Central memory CD8-positive, alpha-beta T cell (primary cell): ENCODE measurements around the gene SOX9.
"Not testable (repeated sequence)": the region's sequence is repeated elsewhere in the genome, so short reads cannot be mapped to it uniquely, and the experiment has no call there.

Experiments
- ATAC-seq: fragments of 150-1000 bp; cut with Tn5 transposase; replicated peaks from 2 replicates; pipeline ENCODE4 v1.10.0; 2022; ENCODE audit warnings: mild to moderate bottlenecking, moderate FRiP score, moderate number of reproducible peaks; ENCODE audit not compliant: poor library complexity, severe bottlenecking; ENCODE audit errors: extremely low read depth
- DNase-seq, 2 donors: peaks; one replicate each; pipeline ENCODE4 v3.0.0; 2021; ENCODE audit warnings: low spot score in 2 of 2
- H3K27ac Mint-ChIP-seq: one replicate; pipeline ENCODE4 v1.8.0; 2022; ENCODE audit warnings: low read depth, mild to moderate bottlenecking, moderate library complexity, mixed read lengths
- H3K27me3 Mint-ChIP-seq: one replicate; pipeline ENCODE4 v1.8.0; 2022; ENCODE audit warnings: mixed read lengths
- H3K36me3 Mint-ChIP-seq: one replicate; pipeline ENCODE4 v1.8.0; 2022; ENCODE audit warnings: mild to moderate bottlenecking, moderate library complexity, mixed read lengths; ENCODE audit not compliant: insufficient read depth
- H3K4me1 Mint-ChIP-seq: one replicate; pipeline ENCODE4 v1.8.0; 2022; ENCODE audit warnings: mixed read lengths
- H3K4me3 Mint-ChIP-seq: one replicate; pipeline ENCODE4 v1.8.0; 2022; ENCODE audit warnings: mild to moderate bottlenecking, moderate library complexity, mixed read lengths
- H3K9me3 Mint-ChIP-seq: one replicate; pipeline ENCODE4 v1.8.0; 2022; ENCODE audit warnings: mixed read lengths

SOX9 gene

DNA sequence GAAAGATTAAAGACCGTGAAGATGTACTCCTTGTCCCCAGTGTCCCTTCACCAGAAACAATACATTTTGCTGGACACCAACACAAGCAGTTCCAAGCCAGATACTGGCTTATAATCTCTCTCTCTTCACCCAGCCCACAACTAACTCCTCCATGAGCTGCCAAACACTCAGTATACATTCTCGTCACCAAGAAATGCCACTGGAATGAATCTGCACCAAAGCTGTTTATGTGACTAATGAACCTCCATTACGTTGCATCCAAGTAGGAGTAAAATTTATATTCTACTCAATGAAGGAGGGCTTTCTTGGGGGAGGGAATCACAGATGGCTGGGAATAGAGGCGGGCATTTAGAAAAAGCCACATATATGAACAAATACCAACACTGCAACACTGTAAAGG is 20.9 kb upstream of the SOX9 start:
- Mint-ChIP-seq H3K9me3 (peaks cover 11% of the 10 kb centered on the region), H3K4me3 (no peak overlapping the region), H3K4me1 (no peaks in the 10 kb centered on the region), H3K36me3 (no peaks in the 10 kb centered on the region), H3K27me3 (peaks cover 8% of the 10 kb centered on the region), H3K27ac (no peak overlapping the region)
- DNase-seq: no peak
- no peak for ATAC-seq

- H3K36me3 Mint-ChIP-seq: peaks cover 1% of the 10 kb centered on the region
Observed at GRCh38 chr17:72100470-72100869, 20.4 kb upstream of the SOX9 start.

GRCh38 chr17:72101526-72101925 is 19.3 kb upstream of the SOX9 start:
- peaks cover 3% of the 10 kb centered on the region for H3K36me3 Mint-ChIP-seq
- no peaks in the 10 kb centered on the region for H3K9me3 Mint-ChIP-seq
- DNase-seq (no peak), ATAC-seq (no peak)
- no peak overlapping the region for H3K27ac Mint-ChIP-seq
- peaks cover 9% of the 10 kb centered on the region for H3K27me3 Mint-ChIP-seq
- no peak overlapping the region for H3K4me3 Mint-ChIP-seq
- no peaks in the 10 kb centered on the region for H3K4me1 Mint-ChIP-seq

More at GRCh38 chr17:72100470-72100869, 20.4 kb upstream of the SOX9 start:
- DNase-seq: no peak
- H3K9me3 Mint-ChIP-seq: peaks cover 5% of the 10 kb centered on the region
- H3K27me3 Mint-ChIP-seq: peaks cover 9% of the 10 kb centered on the region
- ATAC-seq: no peak
- H3K4me1 Mint-ChIP-seq: no peaks in the 10 kb centered on the region
- no peak overlapping the region for H3K27ac Mint-ChIP-seq
- H3K4me3 Mint-ChIP-seq: no peak overlapping the region

GRCh38 chr17:72102366-72102765 is 18.5 kb upstream of the SOX9 start:
- Mint-ChIP-seq H3K9me3 (no peaks in the 10 kb centered on the region), H3K27ac (no peak overlapping the region), H3K36me3 (peaks cover 3% of the 10 kb centered on the region), H3K27me3 (peaks cover 9% of the 10 kb centered on the region), H3K4me3 (no peak overlapping the region), H3K4me1 (no peaks in the 10 kb centered on the region)
- DNase-seq (no peak), ATAC-seq (no peak)

DNA sequence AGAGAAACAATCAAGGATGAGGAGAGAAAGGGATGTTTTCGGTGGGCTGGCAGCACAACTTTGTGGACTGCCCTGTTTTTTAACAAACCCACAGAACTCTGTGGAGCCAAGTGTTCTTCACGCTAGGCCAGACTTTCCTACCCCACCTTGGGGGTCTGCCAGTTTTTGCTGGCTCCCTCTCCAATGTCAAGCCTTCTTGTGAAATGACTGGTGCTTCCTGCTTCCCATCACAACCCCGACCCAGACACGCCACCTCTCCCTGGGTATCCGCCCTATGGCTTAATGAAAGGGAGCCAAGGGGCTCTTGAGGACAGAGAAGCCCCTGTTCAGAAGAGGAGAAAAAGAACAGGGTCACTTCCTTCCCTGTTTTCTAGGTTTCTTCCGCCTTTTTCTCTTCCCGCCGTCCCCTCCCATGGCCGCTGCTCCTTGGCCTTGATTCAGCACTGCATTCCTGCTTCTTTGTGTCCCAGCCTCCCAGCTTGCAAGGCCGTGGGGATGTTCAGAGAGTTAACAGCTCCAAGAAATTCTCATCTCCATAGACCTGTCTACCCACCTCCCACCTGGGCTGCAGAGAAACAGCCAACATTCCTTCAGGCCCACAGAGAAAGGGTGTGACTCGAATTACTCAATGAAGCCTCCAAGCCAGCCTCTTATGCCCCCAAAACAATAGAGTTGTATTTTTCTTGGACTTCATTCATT is 16.5 kb upstream of the SOX9 start:
- H3K4me1 Mint-ChIP-seq: no peaks in the 10 kb centered on the region
- peaks cover 3% of the 10 kb centered on the region for H3K36me3 Mint-ChIP-seq
- H3K9me3 Mint-ChIP-seq: no peaks in the 10 kb centered on the region
- H3K27me3 Mint-ChIP-seq: peaks cover 9% of the 10 kb centered on the region
- DNase-seq (no peak), ATAC-seq (no peak)
- no peak overlapping the region for H3K4me3 Mint-ChIP-seq
- no peak overlapping the region for H3K27ac Mint-ChIP-seq

- Mint-ChIP-seq H3K27me3 (peaks cover 9% of the 10 kb centered on the region), H3K4me1 (no peaks in the 10 kb centered on the region), H3K4me3 (no peak overlapping the region), H3K27ac (no peak overlapping the region), H3K9me3 (no peaks in the 10 kb centered on the region), H3K36me3 (peaks cover 3% of the 10 kb centered on the region)
- no peak for ATAC-seq
- DNase-seq: no peak
Observed at GRCh38 chr17:72104863-72105234, 16.0 kb upstream of the SOX9 start.

DNA sequence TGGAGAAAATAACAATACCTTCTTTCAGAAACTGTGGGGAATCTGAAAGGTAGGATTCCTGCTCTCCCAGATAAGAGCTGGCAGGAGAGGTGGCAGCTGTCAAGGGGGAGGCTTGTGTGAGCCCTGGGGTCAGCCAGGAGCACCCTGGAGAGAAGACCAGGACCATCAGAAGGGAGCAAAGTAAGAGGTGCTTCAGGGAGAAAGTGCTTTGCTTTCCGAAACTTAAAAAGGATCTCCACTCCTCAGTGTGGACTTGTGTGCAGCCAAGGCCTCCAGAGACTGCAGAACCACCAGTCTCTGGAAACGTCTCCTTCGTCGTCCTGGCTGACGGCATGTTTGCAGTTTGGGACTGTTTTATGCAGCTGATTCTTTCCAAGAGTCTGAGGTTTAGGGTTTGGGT is 13.7 kb upstream of the SOX9 start:
- DNase-seq (no peak), ATAC-seq (no peak)
- Mint-ChIP-seq H3K27me3 (peaks cover 9% of the 10 kb centered on the region), H3K27ac (no peak overlapping the region), H3K36me3 (peaks cover 3% of the 10 kb centered on the region), H3K4me1 (no peaks in the 10 kb centered on the region), H3K9me3 (no peaks in the 10 kb centered on the region), H3K4me3 (no peak overlapping the region)

GRCh38 chr17:72110231-72110941 is 10.4 kb upstream of the SOX9 start:
- ATAC-seq: no peak

DNA sequence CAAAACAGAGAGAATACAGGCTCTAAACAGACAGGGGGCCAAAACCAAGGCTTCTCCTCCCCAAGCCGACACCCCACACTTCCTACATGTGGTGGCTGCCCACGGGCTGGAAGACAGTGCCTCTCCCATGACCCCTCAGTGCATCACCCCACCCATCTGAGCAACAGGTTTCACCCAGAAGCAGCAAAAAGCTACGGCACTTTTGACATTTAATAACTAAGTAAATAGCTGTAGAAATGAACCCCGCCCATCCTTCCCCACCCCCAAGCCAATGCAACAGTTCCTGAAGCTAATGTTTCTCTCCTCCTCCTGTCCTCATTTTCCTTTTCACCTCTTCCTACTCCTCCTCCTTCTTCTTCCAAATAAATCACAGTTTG is 9.9 kb upstream of the SOX9 start:
- DNase-seq: no peak
- Mint-ChIP-seq H3K4me1 (peaks cover 4% of the 10 kb centered on the region), H3K4me3 (no peak overlapping the region), H3K36me3 (peaks cover 1% of the 10 kb centered on the region), H3K27ac (no peak overlapping the region), H3K27me3 (peaks cover 11% of the 10 kb centered on the region), H3K9me3 (no peaks in the 10 kb centered on the region)
- no peak for ATAC-seq

More at GRCh38 chr17:72110231-72110941, 10.4 kb upstream of the SOX9 start:
- H3K9me3 Mint-ChIP-seq: no peaks in the 10 kb centered on the region
- peaks cover 4% of the 10 kb centered on the region for H3K36me3 Mint-ChIP-seq
- H3K4me3 Mint-ChIP-seq: no peak overlapping the region
- no peak for DNase-seq
- H3K27me3 Mint-ChIP-seq: peaks cover 6% of the 10 kb centered on the region
- peaks cover 3% of the 10 kb centered on the region for H3K4me1 Mint-ChIP-seq
- no peak overlapping the region for H3K27ac Mint-ChIP-seq

GRCh38 chr17:72111336-72111923 is 9.4 kb upstream of the SOX9 start:
- Mint-ChIP-seq H3K4me1 (peaks cover 4% of the 10 kb centered on the region), H3K27me3 (peaks cover 16% of the 10 kb centered on the region), H3K36me3 (peaks cover 1% of the 10 kb centered on the region), H3K27ac (no peak overlapping the region), H3K9me3 (no peaks in the 10 kb centered on the region), H3K4me3 (no peak overlapping the region)
- DNase-seq (no peak), ATAC-seq (no peak)

DNA sequence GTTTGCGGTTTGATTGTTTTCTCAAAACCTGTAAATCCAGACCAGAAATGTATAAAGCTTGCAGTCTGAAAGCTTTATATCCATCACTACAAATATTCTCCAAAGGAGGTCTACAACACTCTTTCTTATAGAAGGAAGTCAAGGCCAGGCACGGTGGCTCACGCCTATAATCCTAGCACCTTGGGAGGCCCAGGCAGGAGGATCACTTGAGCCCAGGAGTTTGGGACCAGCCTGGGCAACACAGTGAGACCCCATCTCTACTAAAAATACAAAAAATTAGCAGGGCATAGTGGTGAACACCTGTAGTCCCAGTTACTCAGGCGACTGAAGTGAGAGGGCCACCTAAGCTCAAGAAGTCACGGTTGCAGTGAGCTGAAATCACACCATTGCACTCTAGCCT is 8.9 kb upstream of the SOX9 start:
- H3K4me3 Mint-ChIP-seq, DNase-seq, H3K9me3 Mint-ChIP-seq, H3K36me3 Mint-ChIP-seq, H3K27ac Mint-ChIP-seq, ATAC-seq, H3K4me1 Mint-ChIP-seq: not testable (repeated sequence)
- H3K27me3 Mint-ChIP-seq: peaks cover 20% of the 10 kb centered on the region

DNA sequence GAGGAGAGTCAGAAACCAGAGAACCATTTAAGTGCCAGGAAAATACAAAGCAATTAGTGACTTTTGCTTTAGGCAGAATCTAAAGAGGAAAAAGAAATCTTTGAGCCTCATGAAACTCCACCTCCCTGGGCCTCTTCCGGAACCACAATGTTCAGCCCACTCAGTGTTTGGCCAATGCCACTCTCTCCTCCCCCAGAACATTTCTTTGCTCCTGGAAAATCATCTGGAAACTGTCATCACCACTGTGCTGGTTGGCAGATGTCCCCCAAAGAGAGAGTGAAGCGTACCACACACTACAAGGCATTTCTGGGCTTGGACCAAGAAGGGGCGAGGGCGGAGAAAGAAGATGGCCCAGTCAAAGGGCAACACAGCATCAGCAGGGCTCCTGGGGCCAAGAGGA is 7.1 kb upstream of the SOX9 start:
- no peak for DNase-seq
- Mint-ChIP-seq H3K4me1 (peaks cover 4% of the 10 kb centered on the region), H3K9me3 (no peaks in the 10 kb centered on the region), H3K4me3 (no peak overlapping the region), H3K27ac (no peak overlapping the region), H3K27me3 (peaks cover 38% of the 10 kb centered on the region), H3K36me3 (peaks cover 1% of the 10 kb centered on the region)
- no peak for ATAC-seq
